Measurements from ENCODE around the gene C10orf143. TPM values are rescaled to one million over a fixed set of nuclear protein-coding genes. Genes with fewer than 3 reads are reported as not detected.

C10orf143 gene
- total RNA-seq, 3 donors from 2014 or later: 2.3 to 10.4 (median 4.2) TPM

- no peak for DNase-seq
- H3K36me3 ChIP-seq (ENCODE audit: low read depth): no peaks in the 10 kb centered on the region
- no peak for TF ChIP-seq CTCF (IDR thresholded peaks at IDR 0.05)
Measured at GRCh38 chr10:130015075-130015695, 95.4 kb downstream of the C10orf143 start.

GRCh38 chr10:130014263-130015074 lies 96.2 kb downstream of the C10orf143 start:
- DNase-seq: no peak
- no peaks in the 10 kb centered on the region for H3K36me3 ChIP-seq (ENCODE audit: low read depth)
- no peak overlapping the region for H3K4me3 ChIP-seq
- no peaks in the 10 kb centered on the region for H3K4me1 ChIP-seq (ENCODE audit: low read depth)
- TF ChIP-seq CTCF (IDR thresholded peaks at IDR 0.05): no peak
- ATAC-seq: no peak
- H3K9me3 ChIP-seq: no peaks in the 10 kb centered on the region
- intact Hi-C loops (cut with DNase I, micrococcal nuclease): no loop called here

More at GRCh38 chr10:130015075-130015695, 95.4 kb downstream of the C10orf143 start:
- Histone ChIP-seq H3K4me3 (no peak overlapping the region), H3K9me3 (no peaks in the 10 kb centered on the region), H3K4me1 (ENCODE audit: low read depth) (no peaks in the 10 kb centered on the region)
- ATAC-seq: no peak
- intact Hi-C loops (cut with DNase I, micrococcal nuclease): no loop called here

Other genes with a start within 250 kb of the C10orf143 start
- 1 to 10 TPM in 1 of 3 donors, under 1 TPM in 2; 0.23 to 2.8 (median 0.89) TPM for gene EBF3, start 146.6 kb downstream of the C10orf143 start, total RNA-seq
- gene GLRX3, start 25.6 kb upstream of the C10orf143 start, total RNA-seq: 10 to 100 TPM; 44.3 to 58.2 (median 57.2) TPM